HG02571 (cell line): Measurements from ENCODE around the gene ADGRL1.
"Not testable (repeated sequence)": the region's sequence is repeated elsewhere in the genome, so short reads cannot be mapped to it uniquely, and the experiment has no call there.

Experiments used
- ATAC-seq: cut with Tn5 transposase; IDR thresholded peaks from one replicate; pipeline ENCODE4 v1.9.1; 2021; ENCODE audit warnings: mild to moderate bottlenecking, moderate library complexity; ENCODE audit not compliant: unreplicated experiment

ADGRL1 gene

GRCh38 chr19:14205452-14206287 is at the start of gene ADGRL1:
Gene ADGRL1, minus strand, starts transcription at chr19:14206169. Its CDS starts 22,567 bp downstream, at chr19:14183602.
- not testable (repeated sequence) for ATAC-seq

- not testable (repeated sequence) for ATAC-seq
Observed at GRCh38 chr19:14255316-14255715, 49.3 kb upstream of the ADGRL1 start.

DNA sequence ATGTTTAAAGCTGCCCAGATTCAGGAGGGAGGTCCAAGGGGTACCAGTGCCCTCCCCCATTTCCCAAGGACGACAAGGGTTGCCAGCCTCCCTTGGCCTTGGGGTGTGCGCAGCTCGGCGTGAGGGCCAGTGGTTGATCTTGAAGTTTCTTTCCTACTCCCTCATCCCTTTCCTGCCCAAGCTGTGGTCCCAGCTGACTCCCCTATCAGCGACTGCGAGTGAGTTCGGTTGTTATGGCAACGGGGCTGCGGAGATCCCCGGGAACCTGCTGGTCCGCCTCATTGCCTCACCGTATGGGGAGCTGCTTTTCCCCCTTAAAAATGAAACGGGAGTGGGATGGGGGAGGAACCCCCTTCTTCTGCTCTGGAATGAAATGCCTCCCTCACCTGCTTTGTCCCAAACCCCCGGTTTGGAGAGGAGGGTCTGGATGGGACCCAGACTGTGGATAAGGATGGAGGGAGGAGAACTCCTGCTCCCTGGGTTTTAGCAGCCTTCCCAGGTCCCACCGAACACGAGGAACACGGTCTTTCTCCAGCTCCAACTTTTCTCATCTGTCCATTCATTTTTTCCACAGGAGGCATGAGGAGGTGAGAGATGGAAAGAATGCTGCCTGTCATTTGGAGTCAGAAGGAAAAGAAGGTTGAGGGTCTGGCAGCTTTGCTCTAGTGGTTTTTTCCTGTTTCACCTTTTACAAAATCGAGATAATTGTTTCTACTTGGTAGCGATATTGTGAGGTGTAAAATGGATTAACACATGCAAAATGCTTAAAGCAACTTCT is 48.0 kb upstream of the ADGRL1 start:
- ATAC-seq: not testable (repeated sequence)

GRCh38 chr19:14252136-14252535 is 46.2 kb upstream of the ADGRL1 start:
- ATAC-seq: not testable (repeated sequence)

- no peak for ATAC-seq
Observed at GRCh38 chr19:14250870-14251269, 44.9 kb upstream of the ADGRL1 start.

DNA sequence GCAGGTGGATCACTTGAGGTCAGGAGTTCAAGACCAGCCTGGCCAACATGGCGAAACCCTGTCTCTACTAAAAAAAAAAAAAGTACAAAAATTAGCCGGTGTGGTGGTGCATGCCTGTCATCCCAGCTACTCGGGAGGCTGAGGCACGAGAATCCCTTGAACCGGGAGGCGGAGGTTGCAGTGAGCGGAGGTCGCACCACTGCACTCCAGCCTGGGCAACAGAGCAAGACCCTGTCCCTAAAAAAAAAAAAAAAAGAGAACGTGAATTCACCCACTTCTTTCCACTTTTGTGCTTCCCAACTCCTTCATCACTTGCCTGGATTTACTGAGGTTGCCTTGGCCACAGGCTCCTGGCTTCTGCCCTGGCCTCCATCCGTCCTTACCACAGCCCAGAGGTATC is 44.3 kb upstream of the ADGRL1 start:
- not testable (repeated sequence) for ATAC-seq

DNA sequence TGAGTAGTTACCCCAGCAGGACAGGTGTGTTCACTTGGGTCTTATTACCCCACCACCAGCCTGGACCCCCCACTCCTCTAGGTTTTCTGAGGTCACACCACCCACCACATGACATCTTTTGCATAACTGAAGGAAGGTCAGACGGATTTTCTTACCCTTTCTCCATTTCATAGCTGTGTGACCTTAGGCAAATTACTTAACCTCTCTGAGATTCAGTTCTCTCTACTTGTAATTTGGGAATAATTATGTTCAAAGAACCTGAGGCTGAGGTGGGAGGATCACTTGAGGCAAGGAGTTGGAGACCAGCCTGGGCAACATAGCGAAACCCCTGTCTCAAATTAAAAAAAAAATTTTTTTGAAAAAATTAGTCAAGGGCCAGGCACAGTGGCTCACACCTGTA is 43.9 kb upstream of the ADGRL1 start:
- not testable (repeated sequence) for ATAC-seq

- not testable (repeated sequence) for ATAC-seq
Observed at GRCh38 chr19:14249012-14249754, 43.2 kb upstream of the ADGRL1 start.

DNA sequence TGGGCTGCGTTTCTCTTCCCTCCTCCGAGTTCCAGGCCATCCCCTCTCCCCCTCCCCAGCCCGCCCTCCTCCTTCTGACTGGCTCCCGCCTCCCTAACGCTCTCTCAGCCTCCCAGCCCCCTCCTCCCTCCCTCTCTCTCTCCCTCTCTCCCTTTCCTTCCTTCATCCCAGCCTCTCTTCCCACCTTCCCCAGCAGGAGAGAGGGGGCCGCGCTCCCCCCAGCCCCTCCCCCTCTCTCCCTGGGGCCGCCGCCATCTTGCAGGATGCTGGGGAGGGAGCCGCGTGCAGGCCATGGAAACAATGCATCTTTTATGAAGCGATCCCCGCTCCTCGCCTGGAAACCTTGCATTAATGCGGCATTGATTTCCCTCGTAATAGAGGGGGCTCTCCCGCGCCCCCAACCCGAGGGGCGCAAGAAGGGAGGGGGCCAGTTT is 42.6 kb upstream of the ADGRL1 start:
- ATAC-seq: no peak

- not testable (repeated sequence) for ATAC-seq
Observed at GRCh38 chr19:14247548-14248471, 41.8 kb upstream of the ADGRL1 start.

DNA sequence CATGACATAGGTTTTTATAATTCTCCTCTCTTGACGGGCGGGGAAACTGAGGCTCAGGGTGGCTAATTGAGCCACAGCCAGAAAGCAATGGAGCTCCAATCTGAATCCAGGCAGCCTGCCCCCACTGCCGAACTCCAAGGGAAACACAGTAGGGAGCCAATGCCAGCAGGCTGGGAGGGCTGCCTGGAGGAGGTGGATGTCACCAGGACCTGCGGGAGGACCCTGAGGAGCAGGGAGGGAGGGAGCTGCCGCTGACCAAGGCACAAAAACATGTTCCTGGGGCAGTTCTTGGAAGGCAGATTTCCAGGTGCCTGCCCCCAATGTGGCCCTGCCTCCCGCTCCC is 41.2 kb upstream of the ADGRL1 start:
- not testable (repeated sequence) for ATAC-seq

DNA sequence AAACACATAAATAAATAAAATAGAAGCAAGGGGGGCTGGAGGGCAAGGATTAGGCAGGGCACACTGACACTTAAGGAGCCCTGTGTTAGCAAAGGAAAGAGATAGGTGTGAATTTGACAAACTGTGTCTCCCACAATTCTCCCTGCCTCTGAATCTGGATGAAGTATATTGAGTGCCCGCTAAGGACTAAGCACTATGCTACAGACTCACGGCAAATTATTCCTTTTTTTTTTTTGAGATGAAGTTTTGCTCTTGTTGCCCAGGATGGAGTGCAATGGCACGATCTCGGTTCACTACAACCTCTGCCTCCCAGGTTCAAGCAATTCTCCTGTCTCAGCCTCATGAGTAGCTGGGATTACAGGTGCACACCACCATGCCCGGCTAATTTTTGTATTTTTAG is 38.4 kb upstream of the ADGRL1 start:
- ATAC-seq: not testable (repeated sequence)

DNA sequence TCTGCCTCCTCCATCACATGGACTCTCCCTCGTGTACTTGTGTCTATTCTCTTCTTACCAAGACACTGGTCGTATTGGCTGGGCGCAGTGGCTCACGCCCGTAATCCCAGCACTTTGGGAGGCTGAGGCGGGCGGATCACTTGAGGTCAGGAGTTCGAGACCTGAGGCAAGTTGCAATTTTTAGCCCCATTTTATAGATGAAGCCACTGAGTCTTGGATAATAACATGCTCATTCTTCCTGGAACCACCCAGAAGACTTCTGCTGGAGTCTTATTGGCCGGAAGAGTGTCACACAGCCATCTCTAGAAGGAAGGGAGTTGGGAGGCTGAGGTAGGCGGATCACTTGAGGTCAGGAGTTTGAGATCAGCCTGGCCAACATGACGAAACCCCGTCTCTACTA is 37.7 kb upstream of the ADGRL1 start:
- not testable (repeated sequence) for ATAC-seq

DNA sequence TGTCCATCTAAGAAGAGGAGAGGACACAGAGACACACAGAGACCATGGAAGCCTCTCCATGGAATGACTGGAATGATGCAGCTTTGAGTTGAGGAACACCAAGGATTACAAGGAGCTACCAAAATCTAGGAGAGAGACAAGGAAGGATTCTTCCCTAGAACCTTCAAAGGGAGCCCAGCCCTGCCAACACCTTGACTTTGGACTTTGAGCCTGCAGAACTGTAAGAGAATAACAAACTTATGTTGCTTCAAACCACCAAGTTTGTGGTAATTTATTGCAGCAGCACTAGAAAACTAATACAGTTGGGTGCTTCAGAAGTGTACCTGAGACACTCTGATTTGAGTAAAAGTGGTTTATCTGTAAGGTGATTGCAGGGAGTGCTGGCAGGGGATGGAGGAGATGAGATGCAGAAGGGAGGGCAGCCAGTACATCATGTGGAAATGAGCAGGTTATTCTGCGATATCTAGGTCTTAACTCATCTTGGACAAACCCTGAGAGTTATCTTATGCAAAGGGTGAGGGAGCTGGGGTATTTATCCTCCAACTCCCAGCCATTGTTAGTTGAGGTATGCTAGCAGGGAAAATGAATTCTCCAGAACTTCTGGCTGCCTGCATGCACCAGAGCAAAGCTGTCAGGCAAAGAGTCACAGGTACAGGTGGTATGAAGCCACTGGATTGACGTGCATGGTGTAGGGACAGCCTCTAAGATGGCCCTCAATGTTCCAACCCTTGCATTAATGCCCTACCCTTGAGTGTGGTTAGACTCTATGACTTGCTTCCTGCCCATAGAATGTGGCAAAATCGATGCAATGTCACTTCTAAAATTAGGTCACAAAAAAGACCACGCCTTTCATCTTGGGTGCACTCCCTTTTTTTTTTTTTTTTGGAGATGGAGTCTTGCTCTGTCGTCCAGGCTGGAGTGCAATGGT is 31.3 kb upstream of the ADGRL1 start:
- no peak for ATAC-seq

DNA sequence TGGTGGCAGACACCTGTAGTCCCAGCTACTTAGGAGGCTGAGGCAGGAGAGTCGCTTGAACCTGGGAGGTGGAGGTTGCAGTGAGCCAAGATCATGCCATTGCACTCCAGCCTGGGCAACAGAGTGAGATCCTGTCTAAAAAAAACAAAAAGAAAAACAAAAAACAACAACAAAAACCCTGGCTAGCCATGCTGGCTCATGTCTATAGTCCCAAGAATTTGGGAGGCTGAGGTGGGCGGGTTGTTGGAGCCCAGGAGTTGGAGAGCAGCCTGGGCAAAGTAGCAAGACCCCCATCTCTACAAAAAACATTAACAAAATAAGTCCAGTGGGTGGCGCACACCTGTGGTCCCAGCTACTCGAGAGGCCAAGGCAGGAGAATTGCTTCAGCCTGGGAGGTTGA is 27.0 kb upstream of the ADGRL1 start:
- not testable (repeated sequence) for ATAC-seq

GRCh38 chr19:14228446-14229071 is 22.6 kb upstream of the ADGRL1 start:
- not testable (repeated sequence) for ATAC-seq

- ATAC-seq: not testable (repeated sequence)
Observed at GRCh38 chr19:14226498-14226897, 20.5 kb upstream of the ADGRL1 start.

DNA sequence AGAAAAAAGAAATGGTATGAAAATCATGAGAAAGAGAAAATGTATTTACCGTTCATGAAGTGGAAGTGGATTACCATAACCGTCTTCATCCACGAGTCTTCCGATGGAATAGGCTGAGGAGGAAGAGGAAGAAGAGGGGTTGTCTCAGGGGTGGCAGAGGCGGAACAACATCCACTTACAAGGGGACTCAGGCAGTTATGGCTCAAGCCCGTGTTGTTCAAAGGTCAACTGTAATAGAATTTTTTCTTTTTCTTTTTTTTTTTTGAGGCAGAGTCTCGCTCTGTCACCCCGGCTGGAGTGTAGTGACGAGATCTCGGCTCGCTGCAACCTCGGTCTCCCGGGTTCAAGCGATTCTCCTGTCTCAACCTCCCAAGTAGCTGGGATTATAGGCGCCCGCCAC is 16.9 kb upstream of the ADGRL1 start:
- no peak for ATAC-seq

- ATAC-seq: not testable (repeated sequence)
Observed at GRCh38 chr19:14221345-14221744, 15.4 kb upstream of the ADGRL1 start.
